ENCODE measurements around the gene RNF38.
"Not testable (repeated sequence)": the region's sequence is repeated elsewhere in the genome, so short reads cannot be mapped to it uniquely, and the experiment has no call there.

Gene RNF38

GRCh38 chr9:36399980-36400331 is at the start of gene RNF38:
Gene RNF38, minus strand, starts transcription at chr9:36400269. Its CDS starts 161 bp downstream, at chr9:36400108.
- in situ Hi-C loops (cut with MboI; ENCODE audit: low pct_unique_long_range_greater_than_20kb, low sequenced_read_pairs, unreplicated experiment): loop anchor here (25.0 kb wide), 1 partner anchor 312 kb away; no protein-coding TSS in a partner anchor
- DNase-seq (ENCODE audit: low spot score): no peak
- TF ChIP-seq, protein P1, sequence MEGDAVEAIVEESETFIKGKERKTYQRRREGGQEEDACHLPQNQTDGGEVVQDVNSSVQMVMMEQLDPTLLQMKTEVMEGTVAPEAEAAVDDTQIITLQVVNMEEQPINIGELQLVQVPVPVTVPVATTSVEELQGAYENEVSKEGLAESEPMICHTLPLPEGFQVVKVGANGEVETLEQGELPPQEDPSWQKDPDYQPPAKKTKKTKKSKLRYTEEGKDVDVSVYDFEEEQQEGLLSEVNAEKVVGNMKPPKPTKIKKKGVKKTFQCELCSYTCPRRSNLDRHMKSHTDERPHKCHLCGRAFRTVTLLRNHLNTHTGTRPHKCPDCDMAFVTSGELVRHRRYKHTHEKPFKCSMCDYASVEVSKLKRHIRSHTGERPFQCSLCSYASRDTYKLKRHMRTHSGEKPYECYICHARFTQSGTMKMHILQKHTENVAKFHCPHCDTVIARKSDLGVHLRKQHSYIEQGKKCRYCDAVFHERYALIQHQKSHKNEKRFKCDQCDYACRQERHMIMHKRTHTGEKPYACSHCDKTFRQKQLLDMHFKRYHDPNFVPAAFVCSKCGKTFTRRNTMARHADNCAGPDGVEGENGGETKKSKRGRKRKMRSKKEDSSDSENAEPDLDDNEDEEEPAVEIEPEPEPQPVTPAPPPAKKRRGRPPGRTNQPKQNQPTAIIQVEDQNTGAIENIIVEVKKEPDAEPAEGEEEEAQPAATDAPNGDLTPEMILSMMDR (IDR thresholded peaks at IDR 0.05; ENCODE audit: extremely low read depth, insufficient read depth, missing control alignments): no peak

DNA sequence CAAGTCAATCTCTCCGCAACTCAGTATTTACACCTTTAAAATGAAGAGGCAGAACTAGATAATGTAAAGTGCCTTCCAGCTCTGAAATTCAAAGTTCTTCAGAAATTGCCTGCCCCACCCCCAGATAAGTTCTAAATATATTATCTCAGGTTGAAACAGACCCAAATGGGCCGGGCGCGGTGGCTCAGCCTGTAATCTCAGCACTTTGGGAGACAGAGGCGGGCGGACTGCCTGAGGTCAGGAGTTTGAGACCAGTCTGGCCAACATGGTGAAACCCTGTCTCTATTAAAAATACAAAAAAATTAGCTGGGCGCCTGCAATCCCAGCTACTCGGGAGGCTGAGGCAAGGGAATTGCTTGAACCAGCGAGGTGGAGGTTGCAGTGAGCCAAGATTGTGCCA is 48.5 kb upstream of the RNF38 start:
- in situ Hi-C loops (cut with MboI; ENCODE audit: low pct_unique_long_range_greater_than_20kb, low sequenced_read_pairs, unreplicated experiment): not testable (repeated sequence)

DNA sequence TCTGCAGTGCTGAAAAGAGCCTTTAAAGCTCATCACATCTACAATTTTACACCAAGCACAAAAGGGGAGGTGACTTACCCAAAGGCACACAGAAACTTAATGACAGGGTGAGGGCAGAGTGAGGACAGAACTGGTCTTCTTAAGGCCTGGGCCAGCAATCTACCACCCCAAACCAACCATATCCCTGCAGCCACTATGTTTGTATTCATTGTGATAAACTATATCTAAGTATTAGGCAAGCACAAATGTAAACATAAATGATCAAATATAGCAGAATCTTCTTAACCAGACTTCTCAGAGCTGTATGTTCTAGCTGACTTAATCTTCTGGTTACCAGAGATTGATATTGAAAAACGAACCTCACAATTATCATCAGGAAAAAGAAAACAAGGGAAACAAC is 47.9 kb upstream of the RNF38 start:
- TF ChIP-seq, protein P1 (IDR thresholded peaks at IDR 0.05; ENCODE audit: extremely low read depth, insufficient read depth, missing control alignments): no peak
- in situ Hi-C loops (cut with MboI; ENCODE audit: low pct_unique_long_range_greater_than_20kb, low sequenced_read_pairs, unreplicated experiment): no loop called here
- DNase-seq (ENCODE audit: low spot score): no peak

More for the DNA sequence above, 48.5 kb upstream of the RNF38 start:
- not testable (repeated sequence) for DNase-seq (ENCODE audit: low spot score)

DNA sequence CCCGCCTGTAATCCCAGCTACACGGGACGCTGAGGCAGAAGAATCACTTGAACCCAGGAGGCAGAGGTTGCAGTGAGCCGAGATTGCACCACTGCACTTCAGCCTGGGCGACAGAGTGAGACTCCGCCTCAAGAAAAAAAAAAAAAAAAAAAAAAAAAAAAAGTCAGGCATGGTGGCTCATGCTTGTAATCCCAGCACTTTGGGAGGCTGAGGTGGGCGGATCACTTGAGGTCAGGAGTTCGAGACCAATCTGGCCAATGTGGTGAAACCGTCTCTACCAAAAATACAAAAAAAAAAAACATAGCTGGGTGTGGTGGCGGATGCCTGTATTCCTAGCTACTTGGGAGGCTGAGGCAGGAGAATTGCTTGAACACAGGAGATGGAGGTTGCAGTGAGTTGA is 46.6 kb upstream of the RNF38 start:
- in situ Hi-C loops (cut with MboI; ENCODE audit: low pct_unique_long_range_greater_than_20kb, low sequenced_read_pairs, unreplicated experiment); DNase-seq (ENCODE audit: low spot score): not testable (repeated sequence)

- no peak for DNase-seq (ENCODE audit: low spot score)
- in situ Hi-C loops (cut with MboI; ENCODE audit: low pct_unique_long_range_greater_than_20kb, low sequenced_read_pairs, unreplicated experiment): no loop called here
- TF ChIP-seq, protein P1 (IDR thresholded peaks at IDR 0.05; ENCODE audit: extremely low read depth, insufficient read depth, missing control alignments): no peak
Observed at GRCh38 chr9:36445800-36446361, 45.8 kb upstream of the RNF38 start.

- no peak for DNase-seq (ENCODE audit: low spot score)
- TF ChIP-seq, protein P1 (IDR thresholded peaks at IDR 0.05; ENCODE audit: extremely low read depth, insufficient read depth, missing control alignments): no peak
- in situ Hi-C loops (cut with MboI; ENCODE audit: low pct_unique_long_range_greater_than_20kb, low sequenced_read_pairs, unreplicated experiment): no loop called here
Observed at GRCh38 chr9:36444203-36444602, 44.1 kb upstream of the RNF38 start.

DNA sequence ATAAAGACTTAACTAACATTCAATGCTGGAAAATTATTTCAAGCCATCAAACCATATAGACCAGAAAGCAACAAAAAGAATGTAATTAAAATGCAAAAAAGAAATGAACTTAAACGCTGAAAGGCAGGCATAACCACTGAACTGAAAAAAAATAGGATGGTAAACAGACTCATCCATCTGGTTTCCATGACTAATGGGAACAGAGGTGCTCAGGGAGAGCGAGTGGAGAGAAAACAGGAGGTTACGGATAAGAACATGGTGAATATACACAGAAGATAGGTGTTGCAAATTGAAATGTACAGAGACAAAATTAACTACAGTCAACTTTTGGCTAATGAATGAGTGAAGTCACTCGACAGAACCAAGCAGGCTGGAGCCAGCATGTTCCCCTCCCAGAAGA is 43.5 kb upstream of the RNF38 start:
- no peak for DNase-seq (ENCODE audit: low spot score)
- in situ Hi-C loops (cut with MboI; ENCODE audit: low pct_unique_long_range_greater_than_20kb, low sequenced_read_pairs, unreplicated experiment): no loop called here

More for the DNA sequence above, 43.5 kb upstream of the RNF38 start:
- TF ChIP-seq, protein P1 (IDR thresholded peaks at IDR 0.05; ENCODE audit: extremely low read depth, insufficient read depth, missing control alignments): no peak
